Measurements from ENCODE around the gene GPATCH1.

- TF ChIP-seq, protein P1, sequence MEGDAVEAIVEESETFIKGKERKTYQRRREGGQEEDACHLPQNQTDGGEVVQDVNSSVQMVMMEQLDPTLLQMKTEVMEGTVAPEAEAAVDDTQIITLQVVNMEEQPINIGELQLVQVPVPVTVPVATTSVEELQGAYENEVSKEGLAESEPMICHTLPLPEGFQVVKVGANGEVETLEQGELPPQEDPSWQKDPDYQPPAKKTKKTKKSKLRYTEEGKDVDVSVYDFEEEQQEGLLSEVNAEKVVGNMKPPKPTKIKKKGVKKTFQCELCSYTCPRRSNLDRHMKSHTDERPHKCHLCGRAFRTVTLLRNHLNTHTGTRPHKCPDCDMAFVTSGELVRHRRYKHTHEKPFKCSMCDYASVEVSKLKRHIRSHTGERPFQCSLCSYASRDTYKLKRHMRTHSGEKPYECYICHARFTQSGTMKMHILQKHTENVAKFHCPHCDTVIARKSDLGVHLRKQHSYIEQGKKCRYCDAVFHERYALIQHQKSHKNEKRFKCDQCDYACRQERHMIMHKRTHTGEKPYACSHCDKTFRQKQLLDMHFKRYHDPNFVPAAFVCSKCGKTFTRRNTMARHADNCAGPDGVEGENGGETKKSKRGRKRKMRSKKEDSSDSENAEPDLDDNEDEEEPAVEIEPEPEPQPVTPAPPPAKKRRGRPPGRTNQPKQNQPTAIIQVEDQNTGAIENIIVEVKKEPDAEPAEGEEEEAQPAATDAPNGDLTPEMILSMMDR (conservative IDR thresholded peaks at IDR 0.05; ENCODE audit: low read depth, low read length) = no peak
- TF ChIP-seq EZH2 (IDR thresholded peaks at IDR 0.05; ENCODE audit: borderline replicate concordance, low read depth, low read length, poor library complexity, severe bottlenecking) = no peak
Observed at GRCh38 chr19:33118643-33119042, 37.7 kb downstream of the GPATCH1 start.
